SU-DHL-6 (cell line): ENCODE data around the gene CPVL.

ENCODE experiments used
- EZH2phosphoT487 ChIP-seq: fragments of 200-600 bp; sonication (generic), shearing (Covaris generic); conservative IDR thresholded peaks from 2 replicates; pipeline ENCODE4 v1.6.1; 2018; ENCODE audit warnings: mild to moderate bottlenecking, antibody characterized with exemption, low read length, moderate library complexity, mixed read lengths
- TF ChIP-seq, protein P1 (sequence below): fragments of 200-600 bp; sonication (generic); IDR thresholded peaks from one replicate; pipeline ENCODE4 v1.5.1; 2017; ENCODE audit warnings: antibody characterized with exemption, mild to moderate bottlenecking, low read length, moderate library complexity; ENCODE audit not compliant: insufficient read depth, poor library complexity, severe bottlenecking

DNA sequence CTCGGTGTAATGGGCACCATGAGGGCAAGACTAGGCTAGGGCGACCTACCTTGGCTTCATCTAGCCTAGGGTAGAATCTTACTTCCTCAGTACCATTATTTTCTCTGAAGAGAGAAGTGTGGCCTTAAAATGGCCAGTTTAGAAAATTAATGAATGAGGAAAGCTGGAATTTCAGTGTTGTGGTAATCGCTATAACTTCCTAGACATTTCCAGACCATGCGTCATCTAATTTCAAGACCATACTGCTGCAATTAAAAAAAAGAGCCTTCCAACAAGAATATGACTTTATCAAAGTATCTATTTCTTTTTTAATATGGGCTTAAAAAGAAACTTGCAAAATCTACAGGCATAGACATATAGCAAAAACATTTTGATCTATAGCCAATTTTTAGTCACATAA, 68.5 kb downstream of the CPVL start:
- TF ChIP-seq, protein P1, sequence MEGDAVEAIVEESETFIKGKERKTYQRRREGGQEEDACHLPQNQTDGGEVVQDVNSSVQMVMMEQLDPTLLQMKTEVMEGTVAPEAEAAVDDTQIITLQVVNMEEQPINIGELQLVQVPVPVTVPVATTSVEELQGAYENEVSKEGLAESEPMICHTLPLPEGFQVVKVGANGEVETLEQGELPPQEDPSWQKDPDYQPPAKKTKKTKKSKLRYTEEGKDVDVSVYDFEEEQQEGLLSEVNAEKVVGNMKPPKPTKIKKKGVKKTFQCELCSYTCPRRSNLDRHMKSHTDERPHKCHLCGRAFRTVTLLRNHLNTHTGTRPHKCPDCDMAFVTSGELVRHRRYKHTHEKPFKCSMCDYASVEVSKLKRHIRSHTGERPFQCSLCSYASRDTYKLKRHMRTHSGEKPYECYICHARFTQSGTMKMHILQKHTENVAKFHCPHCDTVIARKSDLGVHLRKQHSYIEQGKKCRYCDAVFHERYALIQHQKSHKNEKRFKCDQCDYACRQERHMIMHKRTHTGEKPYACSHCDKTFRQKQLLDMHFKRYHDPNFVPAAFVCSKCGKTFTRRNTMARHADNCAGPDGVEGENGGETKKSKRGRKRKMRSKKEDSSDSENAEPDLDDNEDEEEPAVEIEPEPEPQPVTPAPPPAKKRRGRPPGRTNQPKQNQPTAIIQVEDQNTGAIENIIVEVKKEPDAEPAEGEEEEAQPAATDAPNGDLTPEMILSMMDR, result no peak
- no peak for TF ChIP-seq EZH2phosphoT487
